HUES6 (cell line): ENCODE measurements around the gene TMEM161A.
A peak's percentile ranks its signal among the peaks of the same experiment; 100 is the strongest.

Experiments used
- H3K27ac ChIP-seq: 2 replicates; pipeline ENCODE4 v1.7.0; 2013; ENCODE audit warnings: low read depth, mild to moderate bottlenecking, low read length, inconsistent platforms
- H3K27me3 ChIP-seq: 2 replicates; pipeline ENCODE4 v1.6.1; 2013; ENCODE audit warnings: low read length; ENCODE audit not compliant: control insufficient read depth, insufficient read depth
- H3K36me3 ChIP-seq: 2 replicates; pipeline ENCODE4 v1.6.1; 2013; ENCODE audit warnings: low read length; ENCODE audit not compliant: control insufficient read depth, insufficient read depth
- H3K4me1 ChIP-seq: 2 replicates; pipeline ENCODE4 v1.6.1; 2013; ENCODE audit warnings: low read length; ENCODE audit not compliant: control insufficient read depth, insufficient read depth
- H3K4me3 ChIP-seq: 2 replicates; pipeline ENCODE4 v1.5.1; 2013; ENCODE audit warnings: low read depth, low read length
- H3K9ac ChIP-seq: one replicate; pipeline ENCODE4 v1.6.1; 2013; ENCODE audit warnings: mild to moderate bottlenecking, low read length
- H3K9me3 ChIP-seq: 2 replicates; pipeline ENCODE4 v1.6.1; 2013; ENCODE audit warnings: low read depth, low read length; ENCODE audit not compliant: control insufficient read depth, insufficient read depth

Gene TMEM161A

DNA sequence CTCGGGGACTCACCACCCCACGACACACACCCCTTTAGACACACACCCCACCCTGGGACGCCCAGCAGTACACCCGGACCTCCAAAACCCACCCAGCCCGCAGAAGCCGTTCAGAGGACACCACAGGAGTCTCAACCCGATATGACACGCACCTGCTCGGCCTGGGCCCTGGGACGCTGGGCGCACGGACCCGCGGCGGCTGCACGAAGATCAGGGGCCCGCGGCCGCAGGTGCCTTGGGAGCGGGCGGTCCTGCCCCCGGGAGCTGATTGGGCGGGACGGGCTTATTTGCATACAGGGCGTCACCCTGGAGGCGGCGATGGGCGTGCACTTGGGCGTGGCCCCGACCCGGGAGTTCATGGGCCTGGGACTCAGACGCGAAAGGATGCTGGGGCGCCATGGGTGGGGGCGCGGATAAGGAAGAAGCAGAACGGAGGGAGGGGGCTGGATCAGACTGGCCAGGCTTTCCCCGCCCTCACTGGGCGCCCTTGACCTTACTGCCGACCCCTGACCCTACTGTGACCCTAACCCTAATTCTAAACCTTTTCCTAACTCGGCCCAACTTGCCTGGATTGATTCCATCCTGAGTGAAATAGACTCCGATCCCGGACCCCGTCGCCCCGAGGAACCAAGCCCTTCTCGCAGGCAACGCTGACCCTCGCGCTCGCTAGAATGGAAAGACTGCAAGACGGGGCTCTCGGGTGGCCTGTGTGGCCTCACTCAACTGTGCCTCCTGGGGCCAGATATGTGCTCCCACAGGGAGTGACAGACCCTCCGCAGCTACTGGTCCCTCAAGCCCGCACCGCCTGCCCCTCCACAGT is 32.0 kb upstream of the TMEM161A start, which contains the start of gene MEF2B:
MEF2B (minus strand) TSS at position 211 of the 820 bp plus-strand sequence. CDS start 19,528 bp downstream, outside the sequence.
- Histone ChIP-seq H3K36me3 (no peaks in the 10 kb centered on the region), H3K27ac (no peak within 1 kb of the TSS), H3K9ac (no peak within 1 kb of the TSS), H3K9me3 (no peaks in the 10 kb centered on the region), H3K27me3 (peaks cover 45% of the 10 kb centered on the region), H3K4me3 (peak within 1 kb of the TSS; percentile 63), H3K4me1 (peaks cover 12% of the 10 kb centered on the region)

DNA sequence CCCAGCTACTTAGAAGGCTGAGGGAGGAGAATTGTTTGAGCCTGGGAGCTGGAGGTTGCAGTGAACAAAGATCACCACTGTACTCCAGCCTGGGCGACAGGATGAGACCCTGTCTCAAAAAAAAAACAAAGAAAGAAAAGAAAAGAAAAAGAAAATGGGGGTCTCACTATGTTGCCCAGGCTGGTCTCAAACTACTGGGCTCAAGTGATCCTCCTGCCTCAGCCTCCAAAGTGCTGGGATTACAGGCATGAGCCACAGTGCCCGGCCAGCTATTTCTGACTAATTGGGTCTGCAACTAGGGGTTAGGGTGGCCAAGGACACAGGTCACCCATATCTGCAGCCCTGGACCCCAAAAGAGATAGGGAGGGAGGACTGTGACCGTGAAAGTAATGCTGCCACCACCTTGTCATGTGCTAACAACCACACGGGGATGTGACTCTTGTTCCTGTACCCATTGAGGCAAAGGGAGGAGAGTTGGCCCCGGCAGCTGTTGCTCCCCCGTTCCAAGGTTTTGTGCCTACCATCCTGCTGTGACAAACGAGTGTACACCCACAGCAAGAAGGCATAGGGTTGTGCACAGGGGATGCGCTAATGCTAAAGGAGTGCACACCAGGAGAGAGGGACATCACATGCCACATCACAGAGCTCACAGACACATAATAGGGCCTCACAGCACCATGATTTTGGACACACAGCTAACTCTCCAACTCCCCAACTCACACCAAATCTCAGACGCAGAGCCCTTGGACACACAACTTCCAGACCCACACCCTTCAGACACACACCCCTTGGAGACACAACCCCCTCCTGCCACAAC is 31.2 kb upstream of the TMEM161A start:
- H3K9ac ChIP-seq = no peak overlapping the region
- H3K4me1 ChIP-seq = peaks cover 12% of the 10 kb centered on the region
- peak overlapping the region; percentile 63 for H3K4me3 ChIP-seq
- no peaks in the 10 kb centered on the region for H3K9me3 ChIP-seq
- peaks cover 45% of the 10 kb centered on the region for H3K27me3 ChIP-seq
- no peak overlapping the region for H3K27ac ChIP-seq
- H3K36me3 ChIP-seq = no peaks in the 10 kb centered on the region

DNA sequence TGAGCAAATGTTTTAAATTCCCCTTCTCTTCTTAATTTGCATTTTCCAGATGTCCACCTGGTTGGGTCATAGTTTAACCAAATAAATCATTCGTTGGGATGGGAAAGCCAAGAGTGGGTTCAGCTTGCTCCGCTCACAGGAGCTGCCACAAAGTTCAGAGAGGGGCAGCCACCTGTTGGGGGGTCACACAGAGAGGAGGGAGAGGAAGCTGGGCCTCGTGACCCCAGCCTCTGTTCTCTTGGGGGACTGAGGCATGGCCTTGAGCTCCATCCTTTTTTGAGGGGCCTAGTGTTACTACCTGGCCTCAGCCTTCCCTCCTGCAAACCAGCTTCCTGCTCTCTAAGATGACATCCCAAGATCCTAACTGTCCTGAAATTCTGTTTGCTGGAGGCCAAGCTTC is 29.3 kb upstream of the TMEM161A start:
- peaks cover 45% of the 10 kb centered on the region for H3K27me3 ChIP-seq

DNA sequence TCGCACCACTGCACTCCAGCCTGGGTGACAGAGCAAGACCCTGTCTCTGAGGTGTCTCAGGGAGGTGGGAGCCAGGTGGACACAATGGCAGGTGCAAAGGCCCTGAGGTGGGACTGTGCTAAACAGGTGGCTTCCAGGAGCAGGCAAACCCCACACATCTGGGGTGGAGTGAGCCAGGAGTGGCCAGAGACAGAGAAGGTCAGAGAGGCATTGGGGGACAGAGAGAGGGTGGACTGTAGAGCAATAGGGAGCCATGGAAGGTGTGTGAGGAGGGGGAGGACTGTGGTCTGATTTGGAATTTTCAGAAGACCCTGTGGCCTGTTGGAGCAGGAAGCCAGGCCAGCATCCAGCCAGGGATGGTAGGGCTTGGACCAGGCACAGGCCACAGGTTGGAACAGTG is 27.1 kb upstream of the TMEM161A start:
- Histone ChIP-seq H3K9ac (no peak overlapping the region), H3K27me3 (peaks cover 27% of the 10 kb centered on the region), H3K4me3 (no peak overlapping the region), H3K27ac (no peak overlapping the region), H3K36me3 (no peaks in the 10 kb centered on the region), H3K4me1 (peaks cover 1% of the 10 kb centered on the region; the same call in 1 of the 2 replicates), H3K9me3 (no peaks in the 10 kb centered on the region)

More for the DNA sequence above, 29.3 kb upstream of the TMEM161A start:
- H3K27ac ChIP-seq = no peak overlapping the region
- no peaks in the 10 kb centered on the region for H3K36me3 ChIP-seq
- H3K4me1 ChIP-seq = peaks cover 12% of the 10 kb centered on the region
- no peaks in the 10 kb centered on the region for H3K9me3 ChIP-seq
- no peak overlapping the region for H3K4me3 ChIP-seq
- H3K9ac ChIP-seq = no peak overlapping the region

DNA sequence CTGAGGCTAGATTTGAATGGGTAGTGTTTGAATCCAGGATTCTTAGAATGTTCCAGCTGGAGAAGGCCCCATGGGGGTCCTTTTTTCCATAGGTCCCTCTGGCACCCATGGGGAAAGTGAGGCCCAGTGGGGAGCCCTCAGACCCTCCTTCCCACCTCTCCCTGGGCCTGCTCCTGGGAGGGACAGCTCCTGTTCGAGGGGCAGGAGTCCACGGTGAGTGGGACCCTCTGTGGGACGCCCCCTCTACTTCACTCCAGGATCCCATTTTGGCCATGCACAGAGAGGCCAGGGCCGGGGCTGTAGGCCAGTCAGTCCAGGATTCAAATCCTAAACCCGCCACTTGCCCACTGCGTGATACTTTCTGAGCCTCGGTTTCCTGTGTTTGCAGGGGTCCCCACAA is 24.2 kb upstream of the TMEM161A start:
- Histone ChIP-seq H3K4me1 (no peaks in the 10 kb centered on the region; the same call in 1 of the 2 replicates), H3K9me3 (no peaks in the 10 kb centered on the region), H3K27me3 (peaks cover 2% of the 10 kb centered on the region; the same call in 1 of the 2 replicates), H3K9ac (no peak overlapping the region), H3K36me3 (no peaks in the 10 kb centered on the region), H3K27ac (no peak overlapping the region), H3K4me3 (no peak overlapping the region)

DNA sequence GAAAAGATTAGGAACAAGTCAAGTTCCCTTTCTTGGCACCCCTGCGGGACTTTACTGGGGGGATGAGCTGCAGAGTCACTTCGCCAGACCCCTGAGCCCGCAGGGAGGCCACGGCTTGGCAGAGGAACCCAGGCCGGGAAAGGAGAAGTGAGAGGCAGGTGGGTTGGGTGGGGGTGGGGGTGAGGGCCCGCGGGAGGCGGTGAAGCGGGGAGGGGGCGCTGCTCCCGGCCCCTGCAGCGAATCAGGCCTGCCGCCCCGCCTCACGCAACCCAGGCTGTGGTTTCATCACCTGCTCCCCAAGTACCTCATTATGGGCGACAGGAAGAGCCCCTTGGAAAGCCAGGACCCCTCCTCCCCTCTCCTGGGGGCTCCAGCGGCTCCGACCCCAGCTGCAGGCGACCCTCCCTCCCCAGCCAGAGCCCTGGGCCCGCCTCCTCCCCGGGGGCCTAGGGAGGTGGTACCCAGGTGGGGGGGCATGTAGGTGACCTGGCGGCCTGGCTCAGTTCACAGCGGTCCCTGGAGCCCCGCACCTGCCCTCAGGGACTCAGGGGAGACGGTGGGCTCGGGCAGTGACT is 22.3 kb upstream of the TMEM161A start:
- no peaks in the 10 kb centered on the region for H3K36me3 ChIP-seq
- H3K9ac ChIP-seq = peak overlapping the region; percentile 52
- no peaks in the 10 kb centered on the region; the same call in 1 of the 2 replicates for H3K4me1 ChIP-seq
- H3K27me3 ChIP-seq = no peaks in the 10 kb centered on the region
- H3K27ac ChIP-seq = peak overlapping the region; percentile 77; the same call in 1 of the 2 replicates
- no peak overlapping the region; the same call in 1 of the 2 replicates for H3K4me3 ChIP-seq
- no peaks in the 10 kb centered on the region for H3K9me3 ChIP-seq

DNA sequence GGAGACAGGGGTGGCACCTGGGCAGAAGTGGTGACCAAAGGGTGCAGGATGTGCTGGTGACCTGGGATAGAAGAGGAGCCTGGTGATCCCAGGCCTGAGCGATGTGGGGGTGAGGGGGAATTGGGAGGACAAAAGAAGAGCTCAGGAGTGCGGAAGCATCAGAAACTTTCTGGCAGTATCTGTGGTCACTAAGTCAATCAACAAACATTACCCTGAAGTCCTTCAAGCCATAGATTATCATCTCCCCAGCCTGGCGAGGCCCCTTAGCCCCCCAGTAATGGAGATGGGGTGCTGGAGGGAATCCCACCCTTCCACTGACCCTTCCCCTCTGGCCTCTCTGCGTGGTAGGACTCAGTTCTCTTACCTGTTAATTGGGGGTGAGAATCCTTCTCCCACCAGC is 21.3 kb upstream of the TMEM161A start:
- H3K4me3 ChIP-seq = no peak overlapping the region
- H3K27me3 ChIP-seq = no peaks in the 10 kb centered on the region
- H3K9ac ChIP-seq = no peak overlapping the region
- H3K36me3 ChIP-seq = no peaks in the 10 kb centered on the region
- no peaks in the 10 kb centered on the region; the same call in 1 of the 2 replicates for H3K4me1 ChIP-seq
- no peaks in the 10 kb centered on the region for H3K9me3 ChIP-seq
- H3K27ac ChIP-seq = no peak overlapping the region

DNA sequence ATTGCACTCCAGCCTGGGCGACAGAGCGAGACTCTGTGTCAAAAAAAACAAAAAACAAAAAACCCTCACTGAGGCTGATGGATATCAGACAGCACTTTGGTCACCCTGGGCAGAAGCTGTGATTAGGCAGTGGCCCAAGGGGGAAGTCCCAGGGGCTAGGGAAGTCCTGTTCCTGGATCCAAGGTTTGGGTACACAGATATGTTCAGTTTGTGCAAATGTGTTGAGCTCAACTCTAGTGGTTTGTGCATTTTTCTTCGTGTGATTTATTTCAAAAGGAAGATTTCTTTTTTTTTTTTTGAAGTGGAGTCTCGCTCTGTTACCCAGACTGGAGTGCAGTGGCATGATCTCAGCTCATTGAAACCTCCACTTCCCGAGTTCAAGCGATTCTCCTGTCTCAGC is 19.5 kb upstream of the TMEM161A start:
- Histone ChIP-seq H3K4me1 (no peaks in the 10 kb centered on the region; the same call in 1 of the 2 replicates), H3K9ac (no peak overlapping the region), H3K9me3 (no peaks in the 10 kb centered on the region), H3K36me3 (no peaks in the 10 kb centered on the region), H3K27ac (no peak overlapping the region), H3K4me3 (no peak overlapping the region), H3K27me3 (no peaks in the 10 kb centered on the region)

DNA sequence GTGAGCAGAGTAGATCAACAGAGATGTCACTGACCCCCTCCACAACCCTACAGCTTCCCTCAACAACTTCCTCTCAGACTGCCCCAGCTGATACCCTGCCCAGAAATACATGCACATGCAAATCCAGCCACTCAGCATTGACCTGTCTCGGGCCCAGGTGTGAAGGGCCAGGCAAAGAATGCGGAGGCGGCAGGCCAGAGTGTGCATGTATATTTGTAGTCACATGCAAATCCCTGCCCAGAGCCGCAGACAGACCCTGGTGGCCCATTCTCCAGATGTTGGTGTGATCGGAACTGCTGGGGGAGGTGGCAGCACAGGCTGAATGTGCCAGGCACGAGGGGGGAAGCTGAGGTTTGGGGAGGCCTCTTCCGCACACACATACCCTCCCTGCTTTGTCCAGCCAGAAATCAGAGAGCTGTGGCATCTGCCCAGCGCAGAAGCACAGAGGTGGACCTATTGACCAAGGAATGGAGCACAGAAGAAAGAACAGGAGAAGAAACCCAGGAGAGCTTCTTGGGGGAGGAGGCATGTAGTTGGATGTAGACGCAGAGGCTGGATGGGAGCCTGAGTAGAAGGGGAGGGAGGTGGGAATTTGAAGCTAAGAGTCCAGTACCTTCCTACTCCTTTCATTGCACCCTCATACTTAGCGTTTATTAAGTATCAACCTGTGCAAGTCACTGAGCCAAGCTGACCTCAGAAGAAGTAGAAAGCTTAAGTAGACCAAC is 17.4 kb upstream of the TMEM161A start:
- H3K27me3 ChIP-seq = no peaks in the 10 kb centered on the region
- H3K4me3 ChIP-seq = no peak overlapping the region
- no peak overlapping the region for H3K9ac ChIP-seq
- H3K27ac ChIP-seq = no peak overlapping the region
- no peaks in the 10 kb centered on the region for H3K9me3 ChIP-seq
- H3K4me1 ChIP-seq = no peaks in the 10 kb centered on the region; the same call in 1 of the 2 replicates
- H3K36me3 ChIP-seq = no peaks in the 10 kb centered on the region

DNA sequence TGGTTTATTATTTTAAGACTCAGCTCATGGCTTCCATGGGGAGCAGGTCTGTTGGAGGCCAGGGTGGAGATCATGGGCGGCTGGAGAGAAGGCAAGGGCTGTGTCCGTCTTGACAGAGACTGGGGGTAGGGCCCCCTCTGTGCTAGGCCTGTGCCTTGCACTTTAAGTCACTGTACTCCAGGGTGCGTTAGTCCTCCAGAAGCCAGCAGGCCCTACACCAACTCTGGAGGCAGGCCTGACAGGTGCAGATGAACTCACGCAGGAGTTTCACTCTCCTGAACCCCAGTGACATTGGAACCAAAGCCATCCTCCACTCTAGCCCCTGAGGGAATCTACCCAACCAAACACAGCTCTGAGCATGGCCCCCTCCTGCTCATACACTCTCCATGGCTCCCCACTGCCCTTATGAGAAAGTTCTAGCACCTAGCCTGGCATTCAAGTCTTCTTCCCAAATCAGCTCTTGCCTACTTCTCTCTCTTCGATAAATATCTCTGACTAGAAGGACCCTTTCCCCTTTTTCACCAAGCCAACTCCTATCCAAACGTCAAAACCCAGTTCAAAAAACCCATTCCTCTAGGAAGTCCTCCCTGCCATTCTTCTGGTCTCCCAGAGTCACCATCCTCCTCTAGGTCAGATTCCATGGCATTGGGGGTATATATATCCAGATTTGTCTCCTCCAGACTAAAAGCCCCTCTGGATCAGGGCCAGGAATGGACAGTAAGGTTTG is 16.7 kb upstream of the TMEM161A start:
- Histone ChIP-seq H3K36me3 (no peaks in the 10 kb centered on the region), H3K9ac (no peak overlapping the region), H3K4me3 (no peak overlapping the region), H3K27me3 (no peaks in the 10 kb centered on the region), H3K4me1 (no peaks in the 10 kb centered on the region), H3K27ac (no peak overlapping the region), H3K9me3 (no peaks in the 10 kb centered on the region)
